RWPE2 (cell line): ENCODE results near the gene ZNF280B.

Experiments used
- ATAC-seq: fragments of 200-7000 bp; cut with Tn5 transposase; 3 replicates; pipeline ENCODE4 v1.9.1; 2021; ENCODE audit warnings: low read depth
- DNase-seq: peaks from one replicate; pipeline ENCODE4 v3.0.0-alpha.2; 2020; ENCODE audit warnings: low spot score
- H3K27ac ChIP-seq: fragments of 450-650 bp; 2 replicates; pipeline ENCODE4 v1.5.1; 2017; ENCODE audit warnings: mild to moderate bottlenecking; ENCODE audit not compliant: poor library complexity, severe bottlenecking
- H3K27me3 ChIP-seq: fragments of 250-450 bp; sonication (Bioruptor Pico); 2 replicates; pipeline ENCODE4 v1.5.1; 2021; ENCODE audit warnings: mild to moderate bottlenecking, moderate library complexity; ENCODE audit not compliant: insufficient read depth, poor library complexity, severe bottlenecking
- H3K36me3 ChIP-seq: fragments of 250-450 bp; sonication (Bioruptor Pico); 2 replicates; pipeline ENCODE4 v1.5.1; 2020; ENCODE audit warnings: low read depth, mild to moderate bottlenecking, moderate library complexity
- H3K4me1 ChIP-seq: fragments of 250-450 bp; sonication (Bioruptor Pico); 2 replicates; pipeline ENCODE4 v1.5.1; 2021; ENCODE audit warnings: mild to moderate bottlenecking, moderate library complexity; ENCODE audit not compliant: insufficient read depth, poor library complexity, severe bottlenecking
- H3K4me3 ChIP-seq: fragments of 250-450 bp; sonication (Bioruptor Pico); 2 replicates; pipeline ENCODE4 v1.5.1; 2021; ENCODE audit warnings: mild to moderate bottlenecking, moderate library complexity; ENCODE audit not compliant: severe bottlenecking
- H3K9me3 ChIP-seq: fragments of 250-450 bp; sonication (Bioruptor Pico); 2 replicates; pipeline ENCODE4 v1.5.1; 2021; ENCODE audit warnings: mild to moderate bottlenecking, moderate library complexity; ENCODE audit not compliant: severe bottlenecking
- TF ChIP-seq, protein P1 (sequence below): fragments of 450-650 bp; IDR thresholded peaks from one replicate; pipeline ENCODE4 v1.5.1; 2017; ENCODE audit warnings: mild to moderate bottlenecking, moderate library complexity; ENCODE audit not compliant: poor library complexity, severe bottlenecking

ZNF280B gene

DNA sequence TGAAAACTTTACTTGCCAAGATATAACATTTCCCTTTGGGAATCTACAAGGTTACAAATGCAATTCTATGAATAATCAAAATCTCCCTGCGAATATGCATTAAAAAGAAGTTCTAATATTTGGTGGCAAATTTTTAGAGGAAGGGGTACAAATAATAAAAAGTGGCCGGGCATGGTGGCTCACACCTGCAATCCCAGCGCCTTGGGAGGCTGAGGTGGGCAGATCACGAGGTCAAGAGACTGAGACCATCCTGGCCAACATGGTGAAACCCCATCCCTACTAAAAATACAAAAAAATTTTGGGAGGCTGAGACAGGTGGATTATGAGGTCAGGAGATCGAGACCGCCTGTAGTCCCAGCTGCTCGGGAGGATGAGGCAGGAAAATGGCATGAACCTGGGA is 47.0 kb downstream of the ZNF280B start:
- no peak overlapping the region for H3K27ac ChIP-seq
- peaks cover 26% of the 10 kb centered on the region for H3K9me3 ChIP-seq
- H3K4me1 ChIP-seq, result no peaks in the 10 kb centered on the region
- H3K36me3 ChIP-seq, result no peaks in the 10 kb centered on the region
- no peak overlapping the region for H3K4me3 ChIP-seq
- TF ChIP-seq, protein P1, sequence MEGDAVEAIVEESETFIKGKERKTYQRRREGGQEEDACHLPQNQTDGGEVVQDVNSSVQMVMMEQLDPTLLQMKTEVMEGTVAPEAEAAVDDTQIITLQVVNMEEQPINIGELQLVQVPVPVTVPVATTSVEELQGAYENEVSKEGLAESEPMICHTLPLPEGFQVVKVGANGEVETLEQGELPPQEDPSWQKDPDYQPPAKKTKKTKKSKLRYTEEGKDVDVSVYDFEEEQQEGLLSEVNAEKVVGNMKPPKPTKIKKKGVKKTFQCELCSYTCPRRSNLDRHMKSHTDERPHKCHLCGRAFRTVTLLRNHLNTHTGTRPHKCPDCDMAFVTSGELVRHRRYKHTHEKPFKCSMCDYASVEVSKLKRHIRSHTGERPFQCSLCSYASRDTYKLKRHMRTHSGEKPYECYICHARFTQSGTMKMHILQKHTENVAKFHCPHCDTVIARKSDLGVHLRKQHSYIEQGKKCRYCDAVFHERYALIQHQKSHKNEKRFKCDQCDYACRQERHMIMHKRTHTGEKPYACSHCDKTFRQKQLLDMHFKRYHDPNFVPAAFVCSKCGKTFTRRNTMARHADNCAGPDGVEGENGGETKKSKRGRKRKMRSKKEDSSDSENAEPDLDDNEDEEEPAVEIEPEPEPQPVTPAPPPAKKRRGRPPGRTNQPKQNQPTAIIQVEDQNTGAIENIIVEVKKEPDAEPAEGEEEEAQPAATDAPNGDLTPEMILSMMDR, result no peak
- DNase-seq (no peak), ATAC-seq (no peak)
- H3K27me3 ChIP-seq, result no peaks in the 10 kb centered on the region

- no peaks in the 10 kb centered on the region for H3K4me1 ChIP-seq
- H3K9me3 ChIP-seq, result peaks cover 26% of the 10 kb centered on the region
- TF ChIP-seq, protein P1, result no peak
- no peaks in the 10 kb centered on the region for H3K27me3 ChIP-seq
- H3K36me3 ChIP-seq, result no peaks in the 10 kb centered on the region
- H3K27ac ChIP-seq, result no peak overlapping the region
- no peak overlapping the region for H3K4me3 ChIP-seq
- ATAC-seq (no peak), DNase-seq (no peak)
Observed at GRCh38 chr22:22461111-22461510, 47.4 kb downstream of the ZNF280B start.

GRCh38 chr22:22460635-22461034 is 47.9 kb downstream of the ZNF280B start:
- DNase-seq (no peak), ATAC-seq (no peak)
- Histone ChIP-seq H3K27ac (no peak overlapping the region), H3K36me3 (no peaks in the 10 kb centered on the region), H3K4me3 (no peak overlapping the region), H3K27me3 (no peaks in the 10 kb centered on the region), H3K9me3 (peaks cover 26% of the 10 kb centered on the region), H3K4me1 (no peaks in the 10 kb centered on the region)
- TF ChIP-seq, protein P1, result no peak

DNA sequence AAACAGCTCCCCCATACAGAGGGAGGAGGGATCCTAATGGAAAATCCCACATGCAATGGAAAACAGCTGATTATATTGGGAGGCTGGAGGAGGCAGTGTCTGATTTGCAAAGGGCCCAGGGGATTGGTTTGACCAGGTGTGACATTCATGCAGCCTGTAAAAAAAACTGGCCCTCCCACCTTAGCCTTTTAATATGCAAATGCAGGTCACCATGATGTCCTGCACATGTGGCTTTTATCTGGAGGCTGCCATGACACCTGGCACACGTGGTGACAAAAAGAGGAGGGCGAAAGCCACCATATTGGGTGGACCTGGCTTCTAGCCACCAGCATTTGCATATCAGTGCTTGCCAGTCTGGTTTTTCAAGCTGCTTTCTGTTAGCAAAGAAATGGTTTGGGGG is 48.5 kb downstream of the ZNF280B start:
- H3K9me3 ChIP-seq, result peaks cover 26% of the 10 kb centered on the region
- ATAC-seq, result no peak
- no peak overlapping the region for H3K27ac ChIP-seq
- no peak for DNase-seq
- no peaks in the 10 kb centered on the region for H3K27me3 ChIP-seq
- TF ChIP-seq, protein P1, result no peak
- H3K4me1 ChIP-seq, result no peaks in the 10 kb centered on the region
- no peaks in the 10 kb centered on the region for H3K36me3 ChIP-seq
- no peak overlapping the region for H3K4me3 ChIP-seq

- peaks cover 26% of the 10 kb centered on the region for H3K9me3 ChIP-seq
- H3K27me3 ChIP-seq, result no peaks in the 10 kb centered on the region
- no peak for ATAC-seq
Observed at GRCh38 chr22:22458896-22459588, 49.5 kb downstream of the ZNF280B start.

More at GRCh38 chr22:22458896-22459588, 49.5 kb downstream of the ZNF280B start:
- Histone ChIP-seq H3K4me3 (no peak overlapping the region), H3K4me1 (no peaks in the 10 kb centered on the region), H3K27ac (no peak overlapping the region), H3K36me3 (no peaks in the 10 kb centered on the region)
- no peak for DNase-seq
- TF ChIP-seq, protein P1, result no peak
